Stimulated activated CD4-positive, alpha-beta T cell treated with anti-CD3 and anti-CD28 coated beads, Interleukin-2, amount 100 ng/mL, for 48 hours (primary cell): ENCODE results near the gene USP9X.
A peak's percentile ranks its signal among the peaks of the same experiment; 100 is the strongest.
"Not testable (repeated sequence)": the region's sequence is repeated elsewhere in the genome, so short reads cannot be mapped to it uniquely, and the experiment has no call there.

Experiments
- DNase-seq, 2 donors: peaks; one replicate each; pipeline ENCODE4 v3.0.0-alpha.2; 2020

USP9X gene

DNA sequence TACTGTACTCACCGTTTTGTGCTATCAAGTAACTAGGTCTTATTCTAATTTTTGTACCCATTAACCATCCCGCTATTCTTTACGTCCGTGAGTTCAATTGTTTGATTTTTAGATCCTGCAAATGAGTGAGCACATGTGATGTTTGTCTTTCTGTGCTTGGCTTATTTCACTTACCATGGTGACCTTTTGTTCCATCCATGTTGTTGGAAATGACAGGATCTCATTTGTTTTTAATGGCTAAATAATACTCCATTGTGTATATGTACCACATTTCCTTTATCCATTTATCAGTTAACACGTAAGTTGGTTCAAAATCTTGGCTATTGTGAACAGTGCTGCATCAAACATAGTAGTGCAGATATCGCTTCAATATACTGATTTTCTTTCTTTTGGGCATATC lies 48.3 kb downstream of the USP9X start:
- no peak for DNase-seq

DNA sequence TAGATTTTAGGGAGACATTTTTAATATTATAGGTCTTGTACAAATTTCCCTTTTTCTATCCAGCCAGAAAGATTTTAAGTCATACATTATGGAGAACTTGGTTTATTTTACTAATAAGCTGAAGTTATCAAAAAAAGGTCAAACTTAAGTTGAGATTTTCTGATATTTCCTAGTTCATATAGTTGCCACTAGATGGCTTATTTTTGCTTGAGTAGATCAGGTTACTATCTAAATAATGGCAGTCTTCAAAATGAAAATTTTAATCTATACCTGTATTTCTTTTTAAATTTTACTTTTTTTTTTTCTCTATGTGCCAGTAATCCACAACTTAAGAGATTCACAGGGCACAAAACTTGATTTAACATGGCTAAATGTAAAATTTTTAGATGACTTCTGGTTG lies 52.3 kb downstream of the USP9X start:
- DNase-seq, result no peak

DNA sequence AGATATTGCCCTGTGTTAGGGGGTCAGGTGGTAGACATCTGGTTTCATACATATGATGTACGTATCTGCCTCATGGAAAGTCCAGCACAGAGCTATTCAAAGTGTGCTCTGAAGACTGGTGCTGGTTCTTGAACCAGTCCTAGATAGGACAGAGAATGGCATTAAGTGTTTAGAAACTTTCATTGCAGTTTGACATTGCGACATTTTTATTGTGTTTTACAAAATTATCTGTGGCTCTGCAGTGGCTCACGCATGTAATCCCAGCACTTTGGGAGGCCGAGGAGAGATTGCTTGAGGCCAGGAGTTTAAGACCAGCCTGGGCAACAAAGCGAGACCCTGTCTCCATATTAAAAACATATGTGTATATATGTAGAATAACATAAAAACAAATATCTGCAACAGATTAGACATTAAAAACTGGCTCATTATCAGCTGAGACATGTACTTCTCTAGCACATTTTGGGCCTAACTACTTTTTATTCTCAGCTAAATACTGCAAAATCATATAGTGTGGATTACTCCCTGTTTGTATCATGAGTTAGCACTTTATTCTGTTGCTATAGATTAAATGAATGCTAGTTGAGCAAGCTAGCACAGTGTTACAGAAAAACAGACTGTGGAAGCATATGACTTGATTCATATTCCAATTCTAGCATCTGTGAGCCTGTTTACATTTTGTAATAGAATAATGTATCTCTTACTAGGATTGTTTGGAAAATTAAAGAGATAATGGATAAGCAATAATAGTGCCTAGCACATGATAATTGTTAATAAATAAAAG lies 57.1 kb downstream of the USP9X start:
- DNase-seq, result no peak

DNA sequence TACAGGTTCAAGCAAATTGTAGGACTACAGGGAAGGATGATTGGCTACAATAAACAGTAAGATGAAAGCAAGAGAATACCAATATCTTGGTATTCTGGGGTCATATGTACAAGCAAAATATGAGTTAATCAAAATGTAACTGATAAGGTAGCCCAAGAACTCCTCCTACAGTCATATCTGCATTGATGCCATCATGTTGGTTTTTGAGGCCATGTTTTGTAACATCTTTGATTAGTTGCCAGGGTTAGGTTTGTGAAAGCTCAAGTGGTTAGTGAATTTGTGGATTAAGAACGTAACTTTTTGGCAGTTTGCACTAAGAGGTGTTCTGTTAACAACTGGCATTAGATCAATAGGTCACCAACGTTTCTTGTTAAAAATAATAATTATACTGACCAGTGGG lies 59.6 kb downstream of the USP9X start:
- no peak for DNase-seq

DNA sequence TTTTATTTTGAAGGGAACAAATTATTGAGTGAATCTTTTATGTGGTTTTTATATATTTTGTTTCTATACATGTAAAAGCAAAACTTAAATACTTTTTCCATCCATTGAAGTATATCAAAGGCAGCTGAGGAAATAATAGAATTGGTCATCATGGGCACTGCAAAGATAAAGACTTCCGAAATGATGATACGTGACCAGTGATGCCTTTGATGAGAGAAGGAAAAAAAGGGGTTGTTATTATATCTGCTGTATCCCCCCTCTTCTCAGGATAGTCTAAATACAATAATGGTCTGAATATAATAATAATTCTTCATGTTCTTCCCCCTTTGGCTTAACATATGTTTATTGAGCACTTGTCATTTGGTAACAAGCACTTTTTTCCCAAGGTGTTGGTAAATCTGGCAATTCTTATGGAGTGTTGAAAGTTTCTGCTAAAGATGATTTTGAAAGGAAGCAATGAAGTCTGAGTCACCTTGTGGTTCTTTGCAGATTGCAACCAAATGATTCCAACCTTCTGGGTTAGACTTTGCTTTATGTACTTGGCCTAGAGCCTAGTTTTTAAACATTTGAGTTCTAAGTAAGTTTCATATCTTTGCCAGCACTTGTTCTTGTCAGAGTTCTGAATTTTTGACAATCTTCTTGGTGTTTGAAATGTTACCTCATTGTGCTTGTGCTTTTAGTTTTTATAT lies 60.8 kb downstream of the USP9X start:
- DNase-seq, result no peak

DNA sequence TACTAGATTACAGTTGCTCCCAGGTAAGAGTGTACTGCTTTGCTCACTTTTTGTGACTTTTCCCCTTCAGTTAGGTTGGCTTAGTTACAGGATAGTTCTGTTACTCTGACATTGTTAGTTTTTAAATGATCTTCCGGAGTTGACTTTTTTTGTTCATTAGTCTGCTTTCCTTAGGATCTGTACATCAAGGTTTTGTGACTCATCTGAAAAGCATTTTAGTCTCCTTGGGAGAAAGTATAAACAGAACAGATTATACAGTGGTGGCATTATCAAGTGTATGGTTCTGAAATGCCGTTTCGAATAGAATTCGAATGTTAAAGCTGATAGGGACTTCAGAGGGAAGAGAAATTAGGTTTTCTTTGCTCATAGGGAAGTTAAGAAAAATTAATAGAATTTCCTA lies 63.3 kb downstream of the USP9X start:
- DNase-seq, result no peak

DNA sequence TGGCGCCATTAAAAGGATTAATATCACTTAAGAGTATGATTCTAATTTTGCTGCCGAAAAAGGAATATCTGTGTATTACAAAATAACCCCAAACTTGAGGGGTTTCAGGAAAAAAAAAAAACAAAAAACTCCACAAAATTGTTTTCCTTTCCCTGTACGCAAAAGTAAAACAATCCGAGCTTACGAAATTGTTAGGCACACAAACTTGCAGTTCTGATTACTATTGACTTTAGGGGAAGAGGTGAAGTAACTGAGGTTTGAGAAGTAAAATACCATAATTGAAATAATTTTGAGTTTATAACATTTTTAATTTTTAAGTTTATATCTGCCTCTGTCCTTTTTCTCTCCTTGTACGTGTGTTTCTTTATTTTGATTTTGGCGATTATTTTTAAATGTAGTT lies 64.8 kb downstream of the USP9X start:
- DNase-seq, result no peak

DNA sequence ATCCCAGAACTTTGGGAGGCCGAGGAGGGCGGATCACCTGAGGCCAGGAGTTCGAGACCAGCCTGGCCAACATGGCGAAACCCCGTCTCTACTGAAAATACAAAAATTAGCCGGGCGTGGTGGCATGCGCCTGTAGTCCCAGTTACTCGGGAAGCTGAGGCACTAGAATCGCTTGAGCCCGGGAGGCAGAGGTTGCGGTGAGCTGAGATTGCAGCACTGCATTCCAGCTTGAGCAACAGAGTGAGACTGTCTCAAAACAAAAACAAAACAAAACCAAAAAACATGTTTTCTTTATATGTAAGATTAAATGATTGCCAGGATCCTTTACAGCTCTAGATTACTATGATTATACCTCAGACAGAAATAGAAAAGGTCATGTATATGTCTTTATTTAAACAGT lies 66.5 kb downstream of the USP9X start:
- not testable (repeated sequence) for DNase-seq

DNA sequence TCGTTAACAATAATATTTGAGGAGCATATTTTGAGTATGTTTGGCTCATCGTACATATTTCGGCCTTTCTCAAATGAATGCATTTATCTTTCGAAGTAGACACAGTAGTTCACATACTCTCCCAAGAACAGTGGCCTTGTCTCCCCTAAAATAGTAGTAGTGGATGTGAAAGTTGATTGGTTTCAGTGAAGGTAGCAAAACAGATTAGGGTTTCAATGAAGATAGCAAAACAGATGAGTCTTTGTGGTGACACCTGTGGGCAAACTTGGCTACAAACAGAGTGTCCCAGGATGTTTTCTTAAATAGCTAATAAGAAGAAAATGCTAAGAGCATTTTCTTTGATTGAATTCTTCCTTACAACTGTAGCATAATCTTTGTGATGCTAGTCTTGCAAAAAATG lies 67.0 kb downstream of the USP9X start:
- no peak for DNase-seq

DNA sequence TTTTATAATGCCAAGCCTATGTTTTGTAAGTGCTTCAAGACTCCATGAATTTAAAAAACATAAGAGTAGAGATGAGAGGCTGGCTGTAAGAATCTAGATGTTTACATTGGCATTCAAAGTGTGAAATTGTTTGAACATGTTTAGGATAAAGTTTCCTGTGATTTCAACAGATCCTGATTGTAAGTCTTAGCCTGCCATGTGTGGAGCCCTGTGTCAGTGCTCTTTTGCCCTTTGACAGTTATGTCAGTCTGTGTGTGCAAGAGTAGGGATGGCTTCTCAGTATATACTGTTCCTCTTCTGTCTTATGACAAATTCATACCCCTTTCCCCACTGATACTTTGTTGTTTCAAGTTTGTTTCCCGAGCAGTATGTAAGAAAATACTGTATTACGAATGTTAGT lies 68.2 kb downstream of the USP9X start:
- DNase-seq, result no peak

DNA sequence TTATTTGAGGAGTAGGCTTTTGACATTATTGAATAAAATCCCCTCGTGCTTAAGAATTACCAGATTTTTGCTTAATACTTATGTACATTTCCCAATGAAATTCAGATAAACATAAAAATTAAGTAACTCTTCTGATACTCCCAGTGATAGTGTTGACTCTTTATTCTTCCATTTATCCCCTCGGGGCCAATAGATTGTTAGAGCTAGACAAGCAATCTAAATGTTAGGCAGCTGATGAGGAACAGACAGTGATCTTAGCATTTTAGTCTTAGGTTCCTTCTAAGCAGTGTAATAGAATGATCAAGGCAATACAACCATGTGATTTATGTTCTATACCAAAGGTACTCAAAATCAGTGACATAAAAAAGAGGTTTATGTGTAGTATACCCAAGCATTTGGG lies 68.7 kb downstream of the USP9X start:
- no peak for DNase-seq

DNA sequence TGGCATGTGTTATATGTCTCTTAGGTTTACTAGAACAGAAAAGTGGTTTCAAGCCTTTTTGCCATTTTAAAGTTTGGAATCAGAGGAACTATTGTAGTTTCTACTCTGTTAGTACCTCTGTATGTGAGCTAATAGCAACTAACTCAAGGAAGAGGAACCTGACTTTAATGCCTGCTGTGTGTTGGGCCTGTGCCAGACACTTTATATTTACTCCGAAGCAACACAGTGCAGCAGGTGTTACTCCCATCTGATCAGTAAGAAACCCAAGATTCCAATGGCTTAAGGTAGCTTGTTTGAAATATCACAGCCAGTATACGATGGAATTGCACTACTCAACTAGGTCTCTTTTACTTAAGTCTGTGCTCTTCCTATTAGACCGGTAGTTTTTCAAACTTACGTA lies 79.2 kb downstream of the USP9X start:
- DNase-seq, result no peak

DNA sequence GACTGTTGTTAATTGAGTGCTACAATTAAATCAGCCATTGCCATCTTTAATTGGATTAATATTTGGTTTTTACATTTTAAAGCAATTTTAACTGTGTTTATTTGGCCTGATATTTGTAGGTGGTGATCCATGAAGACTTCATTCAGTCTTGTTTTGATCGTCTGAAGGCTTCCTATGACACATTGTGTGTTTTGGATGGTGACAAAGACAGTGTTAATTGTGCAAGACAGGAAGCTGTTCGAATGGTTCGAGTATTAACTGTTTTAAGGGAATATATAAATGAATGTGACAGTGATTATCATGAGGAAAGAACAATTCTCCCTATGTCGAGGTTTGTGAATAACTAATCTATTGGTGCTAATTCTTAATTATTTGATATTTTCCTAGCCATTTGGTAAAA lies 82.6 kb downstream of the USP9X start:
- no peak for DNase-seq

DNA sequence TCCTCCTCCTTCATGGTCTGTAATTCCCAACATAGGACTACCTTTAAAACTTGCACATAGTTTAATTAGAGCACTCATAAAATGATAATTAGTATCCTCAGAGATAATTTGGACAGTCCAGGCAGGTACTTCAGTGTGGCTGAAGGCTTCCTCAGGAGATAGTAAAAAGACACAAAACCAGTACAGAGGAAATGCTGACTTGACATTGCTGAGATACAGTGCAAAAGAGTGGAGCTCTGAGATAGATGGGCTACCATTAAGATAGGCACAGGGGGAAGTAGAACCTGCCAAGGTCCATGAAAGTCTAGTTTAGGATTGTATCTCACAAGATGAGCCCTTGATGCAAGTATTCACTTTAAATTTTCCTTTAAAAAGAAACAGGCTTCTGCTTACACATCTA lies 91.0 kb downstream of the USP9X start:
- no peak for DNase-seq

DNA sequence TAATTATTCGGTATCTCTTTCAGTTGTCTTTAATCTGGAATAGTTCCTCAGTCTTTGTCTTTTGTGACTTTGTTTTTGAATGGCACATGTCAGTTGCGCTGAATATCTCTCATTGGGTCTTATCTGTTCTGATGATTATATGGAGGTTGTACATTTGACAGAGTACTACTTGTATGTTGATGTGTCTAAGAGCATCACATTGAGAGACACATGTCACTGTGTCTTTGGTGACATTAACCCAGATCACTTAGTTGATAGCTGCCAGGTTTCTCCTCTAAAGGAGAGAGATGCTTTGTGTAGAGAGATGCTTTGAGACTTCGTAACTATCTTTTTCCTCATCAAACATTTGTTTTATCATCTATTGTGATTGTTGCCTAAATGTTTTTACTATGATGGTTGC lies 92.1 kb downstream of the USP9X start:
- DNase-seq, result no peak

DNA sequence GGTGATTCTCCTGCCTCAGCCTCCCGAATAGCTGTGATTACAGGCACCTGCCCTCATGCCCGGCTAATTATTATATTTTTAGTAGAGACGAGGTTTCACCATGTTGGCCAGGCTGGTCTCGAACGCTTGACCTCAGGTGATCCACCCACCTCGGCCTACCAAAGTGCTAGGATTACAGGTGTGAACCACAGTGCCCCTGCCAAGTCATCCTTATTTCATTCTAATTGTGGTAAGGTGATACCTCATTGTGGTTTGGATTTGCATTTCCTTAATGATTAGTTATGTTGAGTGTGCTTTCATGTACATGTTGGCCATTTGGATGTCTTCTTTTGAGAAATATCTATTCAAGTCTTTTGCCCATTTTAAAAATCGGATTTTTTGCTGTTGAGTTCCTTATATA lies 93.0 kb downstream of the USP9X start:
- no peak for DNase-seq

DNA sequence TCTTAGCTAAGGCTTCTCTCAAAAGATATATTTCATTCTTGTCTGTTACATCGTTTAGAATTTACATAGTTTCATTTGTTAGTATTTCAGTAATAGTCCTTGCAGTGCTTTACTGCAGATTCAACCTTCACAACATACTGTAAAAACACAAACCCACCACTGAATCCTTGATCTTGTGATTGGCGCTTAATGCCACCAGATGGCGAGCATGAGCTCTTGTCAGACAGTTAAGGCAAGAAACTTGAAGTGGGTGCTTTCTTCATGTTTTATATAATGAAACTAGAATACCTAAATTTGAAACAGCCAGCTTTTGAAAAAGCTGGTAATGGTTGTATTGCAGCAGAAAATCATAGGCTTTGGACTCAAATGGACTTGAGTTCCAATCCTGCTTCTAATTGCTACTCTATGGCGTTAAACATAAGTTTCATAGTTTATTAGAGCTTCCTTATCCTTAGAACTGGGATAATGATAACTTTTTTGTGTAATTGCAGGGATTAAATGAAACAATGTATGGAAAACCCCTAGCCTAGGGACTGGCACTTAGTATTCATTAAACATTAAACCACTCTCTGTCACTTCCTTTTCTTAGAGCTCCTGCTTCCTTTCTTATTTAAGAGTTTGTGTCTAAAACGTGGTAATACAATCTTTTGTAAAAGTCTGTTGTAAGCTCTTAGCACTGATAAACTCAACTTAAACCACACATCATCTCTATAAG lies 95.1 kb downstream of the USP9X start:
- DNase-seq, result peak; percentile 3 to 40

DNA sequence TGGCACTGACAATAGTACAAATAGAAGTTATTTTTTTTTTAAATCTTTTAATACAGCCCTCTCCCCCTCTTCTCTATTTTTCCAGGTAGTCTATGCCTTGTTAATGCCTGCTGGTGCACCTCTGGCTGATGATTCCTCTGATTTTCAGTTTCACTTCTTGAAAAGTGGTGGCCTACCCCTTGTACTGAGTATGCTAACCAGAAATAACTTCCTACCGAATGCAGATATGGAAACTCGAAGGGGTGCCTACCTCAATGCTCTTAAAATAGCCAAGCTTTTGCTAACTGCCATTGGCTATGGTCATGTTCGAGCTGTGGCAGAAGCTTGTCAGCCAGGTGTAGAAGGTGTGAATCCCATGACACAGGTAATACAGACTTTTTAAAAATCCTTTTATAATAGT lies 99.1 kb downstream of the USP9X start:
- no peak for DNase-seq

DNA sequence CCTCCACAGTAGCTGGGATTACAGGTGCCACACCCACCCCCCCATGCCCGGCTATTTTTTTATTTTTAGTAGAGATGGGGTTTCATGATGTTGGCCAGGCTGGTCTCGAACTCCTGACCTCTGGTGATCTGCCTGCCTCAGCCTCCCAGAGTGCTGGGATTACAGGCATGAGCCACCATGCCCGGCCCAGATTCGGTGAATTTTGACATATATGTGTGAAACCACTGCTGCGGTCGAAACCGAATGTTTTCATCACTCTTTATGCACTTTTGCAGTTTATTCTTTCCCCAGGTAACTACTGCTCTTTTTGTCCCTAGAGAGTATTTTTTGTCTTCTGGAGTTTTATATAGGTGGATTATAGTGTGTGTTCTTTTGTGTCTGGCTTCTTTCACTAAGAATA lies 101.7 kb downstream of the USP9X start:
- DNase-seq, result not testable (repeated sequence)

DNA sequence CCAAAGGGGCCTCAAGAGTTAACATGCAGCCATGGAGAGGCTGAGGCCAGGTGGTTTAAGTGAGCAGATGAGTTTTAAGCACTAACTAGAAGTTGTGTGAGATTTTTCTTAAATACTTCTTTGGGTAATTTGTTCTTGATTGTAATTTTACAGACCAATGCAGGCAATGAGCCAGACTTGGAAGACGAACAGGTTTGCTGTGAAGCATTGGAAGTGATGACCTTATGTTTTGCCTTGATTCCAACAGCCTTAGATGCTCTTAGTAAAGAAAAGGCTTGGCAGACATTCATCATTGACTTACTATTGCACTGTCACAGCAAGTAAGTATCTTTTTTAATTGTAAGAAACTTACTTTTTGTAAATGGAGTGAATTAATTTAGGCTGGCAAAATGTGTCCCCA lies 103.9 kb downstream of the USP9X start:
- no peak for DNase-seq

DNA sequence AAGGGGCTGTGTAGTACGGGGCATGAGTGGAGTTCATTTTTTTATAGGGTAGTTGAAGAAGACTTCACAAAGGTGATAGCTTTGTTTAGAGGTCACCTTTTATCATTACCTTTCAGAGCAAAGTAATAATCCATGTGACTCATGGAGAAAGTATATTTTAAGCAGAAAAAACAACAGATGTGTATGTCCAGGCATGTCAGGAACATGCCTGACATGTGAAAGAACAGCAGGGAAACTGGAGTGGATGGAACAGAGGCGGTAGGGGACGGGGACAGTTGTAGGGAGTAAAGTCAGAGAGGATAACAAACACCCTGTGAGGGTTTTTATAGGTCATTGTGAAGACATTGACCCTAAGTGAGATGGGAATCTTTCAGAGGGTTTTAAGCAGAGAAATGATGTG lies 107.6 kb downstream of the USP9X start:
- no peak for DNase-seq

DNA sequence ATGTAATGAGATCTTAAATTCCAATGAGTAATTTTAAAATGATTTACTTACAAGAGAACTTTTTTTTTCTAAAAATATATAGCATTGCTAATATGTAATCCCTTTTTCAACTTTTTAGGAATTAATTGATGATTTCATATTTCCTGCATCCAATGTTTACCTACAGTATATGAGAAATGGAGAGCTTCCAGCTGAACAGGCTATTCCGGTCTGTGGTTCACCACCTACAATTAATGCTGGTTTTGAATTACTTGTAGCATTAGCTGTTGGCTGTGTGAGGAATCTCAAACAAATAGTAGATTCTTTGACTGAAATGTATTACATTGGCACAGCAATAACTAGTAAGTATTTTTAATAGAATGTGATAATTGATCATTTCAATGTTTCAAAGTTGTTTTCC lies 113.2 kb downstream of the USP9X start:
- DNase-seq, result no peak

DNA sequence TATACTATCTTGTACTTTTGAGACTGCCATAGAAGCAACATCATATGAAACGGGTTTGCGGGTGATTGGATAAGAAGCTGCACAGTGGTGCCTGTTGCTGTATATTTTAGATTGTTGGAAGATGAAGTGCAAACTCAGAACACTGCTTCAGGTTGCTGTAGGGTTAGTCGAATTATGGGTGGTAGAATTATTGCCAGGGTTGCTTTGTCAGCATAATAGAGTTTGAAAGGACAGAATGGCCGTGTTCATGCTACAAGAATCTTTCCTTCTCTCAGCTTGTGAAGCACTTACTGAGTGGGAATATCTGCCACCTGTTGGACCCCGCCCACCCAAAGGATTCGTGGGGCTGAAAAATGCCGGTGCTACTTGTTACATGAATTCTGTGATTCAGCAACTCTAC lies 115.5 kb downstream of the USP9X start:
- DNase-seq, result no peak

DNA sequence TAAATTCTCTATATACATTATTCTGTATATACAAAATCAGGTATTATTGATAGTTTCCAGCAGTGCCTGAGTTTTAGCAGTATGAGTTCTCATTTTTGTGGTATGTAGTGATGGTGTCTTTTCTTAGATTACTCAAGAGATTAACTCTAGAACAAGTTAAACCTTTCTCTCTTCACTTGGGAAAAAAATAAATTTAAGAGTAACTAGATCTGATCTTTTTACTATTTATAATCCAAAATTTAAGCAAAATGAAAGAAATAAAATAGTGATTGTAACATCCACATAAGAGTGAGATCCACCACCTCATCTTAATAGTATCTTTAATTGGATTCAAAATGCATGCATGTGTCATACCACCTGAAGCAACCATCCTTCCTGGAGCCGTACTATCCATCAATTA lies 124.6 kb downstream of the USP9X start:
- DNase-seq, result no peak
